ENCODE measurements around the gene PSMC4.

PSMC4 gene

GRCh38 chr19:39995794-39996193 lies 24.8 kb downstream of the PSMC4 start:
- DNase-seq: no peak

GRCh38 chr19:39996218-39996810 lies 25.3 kb downstream of the PSMC4 start:
- DNase-seq: no peak

- peak; percentile 91 for DNase-seq
These were observed 26.1 kb downstream of the PSMC4 start, which contains the start of gene ZNF546 for GRCh38 chr19:39996811-39997637. ZNF546 (plus strand) TSS chr19:39997060; CDS start chr19:39998327, 1,267 bp downstream.

GRCh38 chr19:39997638-39998216 lies 26.8 kb downstream of the PSMC4 start:
- DNase-seq: no peak

GRCh38 chr19:39998501-39998900 lies 27.5 kb downstream of the PSMC4 start:
- no peak for DNase-seq

- DNase-seq: no peak
These were observed 34.8 kb downstream of the PSMC4 start for GRCh38 chr19:40005691-40006272.

- DNase-seq: no peak
These were observed 35.3 kb downstream of the PSMC4 start for GRCh38 chr19:40006273-40006691.

GRCh38 chr19:40009674-40010073 lies 38.7 kb downstream of the PSMC4 start:
- no peak for DNase-seq

GRCh38 chr19:40013991-40014390 lies 43.0 kb downstream of the PSMC4 start:
- DNase-seq: no peak

- no peak for DNase-seq
These were observed 53.0 kb downstream of the PSMC4 start for GRCh38 chr19:40023969-40024368.

GRCh38 chr19:40025938-40026596 lies 55.1 kb downstream of the PSMC4 start:
- DNase-seq: no peak

GRCh38 chr19:40026597-40026970 lies 55.6 kb downstream of the PSMC4 start:
- DNase-seq: no peak

All from activated CD4-positive, alpha-beta T cell treated with anti-CD3 and anti-CD28 coated beads for 4 hours (primary cell).